ENCODE data around the gene MAP3K7.

GRCh38 chr6:90496258-90497016, 90.4 kb downstream of the MAP3K7 start:
- TF ChIP-seq CTCF (IDR thresholded peaks at IDR 0.05) (no peak), POLR2A (IDR thresholded peaks at IDR 0.05) (no peak)
